HG02870 (cell line): ENCODE measurements around the gene FOXJ1.

Experiments
- ATAC-seq: cut with Tn5 transposase; IDR thresholded peaks from one replicate; pipeline ENCODE4 v1.9.1; 2021; ENCODE audit warnings: mild to moderate bottlenecking, moderate library complexity; ENCODE audit not compliant: unreplicated experiment

Gene FOXJ1

DNA sequence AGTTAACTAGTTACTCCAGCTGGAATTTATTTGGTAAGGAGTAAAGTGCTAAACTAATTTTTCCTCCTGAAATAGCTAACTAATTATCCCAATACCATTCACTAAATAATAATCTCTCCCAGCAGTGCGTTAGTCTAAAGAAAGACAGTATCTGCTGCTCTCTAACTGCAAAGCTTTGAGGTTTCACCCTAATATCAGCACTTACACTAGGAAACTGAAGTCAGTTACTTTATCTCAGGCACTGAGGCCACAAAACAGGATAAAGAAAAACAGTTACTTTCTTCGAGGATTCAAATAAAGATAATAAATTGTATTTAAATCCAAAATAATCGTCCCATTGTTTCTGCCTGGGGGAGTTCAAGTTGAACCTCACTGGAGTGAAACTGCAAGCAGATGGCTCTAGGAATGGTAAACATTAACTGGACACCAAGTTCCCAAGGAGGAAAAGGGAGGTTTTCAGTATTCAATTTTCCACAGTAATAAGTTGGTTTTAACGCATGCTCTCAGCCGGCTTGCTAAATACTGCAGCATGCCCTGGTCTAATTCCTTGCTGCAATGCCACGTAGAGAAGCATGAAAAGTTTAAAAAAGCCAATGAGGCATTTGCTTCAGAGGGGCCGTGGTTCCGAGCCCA, 20.0 kb upstream of the FOXJ1 start:
- ATAC-seq = no peak

DNA sequence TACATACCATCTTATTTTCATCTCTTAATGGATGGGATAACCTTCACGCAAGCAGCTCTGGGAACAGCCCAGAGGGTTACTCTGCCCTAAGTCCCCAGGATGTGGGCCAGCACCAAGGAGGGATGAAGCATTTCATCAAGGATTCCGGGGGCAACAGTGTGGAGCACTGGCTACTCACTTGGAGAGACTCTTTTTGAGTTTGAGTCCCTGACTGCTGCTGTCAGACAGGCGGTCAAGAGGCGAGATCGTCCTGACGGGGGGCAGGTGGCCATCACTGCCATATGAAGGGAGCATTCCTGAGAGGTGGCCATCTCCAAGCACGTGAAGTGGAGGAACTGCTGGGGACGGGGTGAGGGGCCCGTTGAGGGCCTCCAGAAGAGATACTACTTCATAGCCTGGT, 18.1 kb upstream of the FOXJ1 start:
- ATAC-seq = no peak

DNA sequence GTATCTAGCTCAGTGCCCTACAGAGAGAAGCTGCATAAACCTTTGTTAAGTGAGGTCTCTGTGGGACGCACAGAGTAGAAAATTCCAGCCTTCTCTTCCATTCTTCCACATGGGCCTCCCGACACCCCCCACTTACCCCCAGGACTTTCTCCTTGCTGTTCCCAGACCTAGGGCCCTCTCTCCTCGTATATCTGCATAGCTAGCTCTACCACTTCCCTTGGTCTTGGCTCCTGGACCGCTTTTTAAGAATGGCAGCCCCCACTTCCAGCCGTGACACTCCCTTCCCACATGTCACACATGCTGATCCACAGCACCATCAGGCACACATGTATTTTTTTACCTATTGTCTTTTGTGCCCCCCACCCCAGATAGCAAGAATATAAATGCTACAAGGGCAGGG, 16.7 kb upstream of the FOXJ1 start:
- ATAC-seq = no peak

DNA sequence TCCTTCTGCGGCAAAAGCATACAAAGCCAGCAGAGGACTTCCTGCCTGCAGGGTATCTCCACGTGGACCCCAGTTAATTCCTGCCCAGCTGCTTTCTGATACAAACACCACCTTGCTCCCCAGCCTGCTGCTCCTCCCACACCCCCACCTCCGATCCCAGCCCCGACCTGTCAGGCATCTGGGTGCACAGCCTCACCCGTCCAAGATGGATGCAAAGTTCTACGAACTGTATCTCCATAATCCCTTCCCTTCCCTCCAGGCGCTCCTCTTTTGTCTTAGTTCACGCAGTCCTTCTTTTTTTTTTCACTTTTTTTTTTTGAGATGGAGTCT, 15.6 kb upstream of the FOXJ1 start:
- no peak for ATAC-seq

DNA sequence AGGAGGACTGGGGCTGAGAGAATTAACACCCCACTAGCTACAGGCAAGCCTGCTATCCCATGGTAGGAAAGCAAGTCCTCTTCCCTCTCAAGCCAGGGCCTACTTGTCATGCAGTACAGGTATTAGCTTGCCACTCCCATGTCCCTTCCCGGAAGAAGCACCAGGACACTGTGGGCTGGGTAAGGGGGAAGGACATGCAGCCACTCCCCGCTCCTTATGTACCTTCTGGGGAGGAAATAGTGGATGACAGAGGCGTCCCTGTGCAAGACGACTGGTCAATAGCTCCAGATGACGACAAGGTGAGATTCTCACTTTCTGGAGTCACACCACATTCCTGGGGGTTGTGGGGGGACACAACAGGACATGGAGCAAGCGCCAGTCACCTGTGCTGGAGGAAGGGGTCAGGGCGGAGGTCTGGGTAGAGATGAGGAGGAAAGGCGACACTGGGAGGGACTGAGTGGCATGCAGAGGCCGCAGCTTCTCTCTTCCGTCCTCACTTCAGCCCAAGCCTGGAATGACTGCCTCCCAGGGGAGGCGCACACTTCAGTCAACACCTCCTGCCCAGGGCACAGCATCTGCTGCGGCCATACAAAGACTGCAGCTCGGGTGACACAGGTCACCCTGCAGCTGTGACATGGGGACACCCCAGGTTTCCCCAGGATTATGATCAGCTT, 15.1 kb upstream of the FOXJ1 start:
- no peak for ATAC-seq

DNA sequence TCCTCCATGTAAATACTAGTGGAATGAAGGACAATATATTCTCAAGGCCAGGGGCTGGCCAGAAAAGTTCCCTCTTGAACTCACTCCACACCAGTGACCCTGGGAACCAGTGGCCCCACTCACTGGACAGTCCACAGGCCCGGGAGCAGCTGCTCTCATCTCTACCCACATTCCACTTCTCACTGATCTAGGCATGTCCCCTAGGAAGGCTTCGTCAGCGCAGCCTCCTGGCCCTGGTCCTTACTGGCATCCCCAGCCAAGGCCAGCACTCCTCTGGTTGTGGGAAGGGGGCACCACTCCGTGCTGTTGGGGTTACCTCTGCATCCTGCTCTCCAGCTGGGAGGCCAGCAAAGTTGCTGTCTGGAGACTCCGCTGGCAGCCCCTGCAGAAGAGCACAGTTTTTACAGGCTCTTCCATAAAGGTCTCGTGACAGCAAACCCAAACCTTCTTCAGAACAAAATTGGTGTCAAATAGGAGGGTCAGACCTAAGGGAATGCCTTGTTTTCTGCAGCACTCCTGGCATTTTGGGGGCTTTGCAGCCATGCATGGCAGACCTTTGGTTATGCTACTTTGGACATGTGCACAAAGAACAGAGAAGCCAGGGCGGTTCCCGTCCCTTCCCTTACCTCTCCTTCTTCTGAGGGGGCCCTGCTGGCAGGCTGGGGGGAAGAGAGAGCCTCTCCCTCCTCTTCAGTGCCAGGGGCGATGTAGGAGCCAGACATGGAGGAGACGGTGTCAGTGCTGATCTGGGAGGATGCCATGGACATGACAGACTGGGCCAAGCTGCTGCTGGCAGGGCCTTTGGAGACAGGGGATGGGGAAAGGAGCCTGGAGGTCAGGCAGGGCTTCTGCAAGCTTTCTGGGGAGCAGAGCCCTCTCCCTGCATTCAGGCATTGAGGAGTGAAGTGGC, 14.1 kb upstream of the FOXJ1 start:
- ATAC-seq = no peak

DNA sequence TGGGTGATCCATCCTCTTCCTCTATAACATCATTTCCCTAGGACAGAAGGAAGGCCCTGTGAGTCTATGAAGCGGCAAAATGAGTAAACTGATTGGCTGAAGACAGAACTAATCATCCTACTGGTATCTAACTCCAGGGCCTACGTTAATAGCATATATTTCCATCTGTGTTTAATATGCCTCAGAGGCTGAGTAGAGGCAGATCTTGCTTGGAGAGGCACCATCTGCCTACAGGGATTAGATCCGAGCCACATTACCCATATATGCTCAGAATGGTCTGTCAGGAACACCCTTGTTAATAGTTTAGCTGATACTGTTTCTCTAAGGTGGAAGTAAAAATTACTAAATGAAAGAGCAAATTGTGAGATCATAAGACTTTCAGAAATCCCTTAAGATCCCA, 13.2 kb upstream of the FOXJ1 start:
- no peak for ATAC-seq

DNA sequence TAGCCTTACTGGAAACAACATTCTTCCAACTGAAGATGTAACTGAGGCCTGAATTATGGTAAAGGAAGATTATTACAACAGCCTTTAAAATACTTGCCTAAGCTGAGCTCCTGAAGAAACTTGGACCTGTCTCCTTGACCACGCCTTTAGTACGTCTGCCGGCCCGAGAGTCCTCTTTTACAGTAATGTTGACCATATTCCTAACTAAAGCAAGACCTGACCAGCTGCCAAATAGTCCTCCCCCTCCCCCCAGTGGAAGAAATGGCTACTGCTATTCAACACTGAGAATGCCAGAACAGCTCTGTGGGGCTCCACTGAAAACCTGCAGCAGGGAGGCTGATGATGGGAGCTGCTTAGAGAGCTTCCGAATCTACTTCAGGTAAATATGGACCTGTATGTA, 12.6 kb upstream of the FOXJ1 start:
- ATAC-seq = no peak

DNA sequence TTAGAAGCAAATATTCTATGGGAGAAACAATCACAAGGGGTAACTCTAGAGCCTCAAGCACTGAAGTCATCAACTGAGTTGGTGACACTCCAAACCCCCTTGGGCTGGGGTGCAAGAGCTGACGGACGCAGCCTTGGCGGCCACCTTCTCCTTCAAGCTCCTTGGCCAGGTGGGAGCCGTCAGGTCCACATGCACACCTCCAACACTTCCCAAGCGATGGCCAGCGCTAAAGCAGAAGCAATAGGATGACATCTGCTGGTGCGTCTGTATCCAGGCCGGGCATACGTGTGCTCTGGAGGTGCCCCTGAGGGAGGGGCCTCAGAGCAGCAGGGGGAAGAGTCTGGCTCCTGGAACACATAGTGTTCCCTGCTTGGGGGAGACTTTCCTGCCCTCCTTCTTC, 12.2 kb upstream of the FOXJ1 start:
- no peak for ATAC-seq

DNA sequence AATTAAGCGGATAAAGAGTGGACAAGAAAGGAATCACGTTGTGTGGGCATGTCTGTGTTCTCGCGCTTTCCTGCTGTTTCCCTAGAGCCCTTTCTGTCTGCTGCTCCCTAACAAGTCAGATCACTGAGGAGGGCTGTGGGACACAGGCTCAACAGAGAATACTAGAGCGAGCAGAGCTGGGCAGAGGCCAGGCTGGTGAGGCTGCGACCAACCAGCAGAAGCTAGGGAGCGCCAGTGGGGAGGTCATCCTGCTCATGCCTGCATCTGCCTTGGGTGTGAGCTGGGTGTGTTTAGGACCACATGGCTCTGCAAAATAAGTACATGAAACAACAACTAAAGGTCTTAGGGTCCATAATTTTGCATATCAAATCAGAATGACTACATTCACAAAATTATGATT, 11.5 kb upstream of the FOXJ1 start:
- no peak for ATAC-seq

DNA sequence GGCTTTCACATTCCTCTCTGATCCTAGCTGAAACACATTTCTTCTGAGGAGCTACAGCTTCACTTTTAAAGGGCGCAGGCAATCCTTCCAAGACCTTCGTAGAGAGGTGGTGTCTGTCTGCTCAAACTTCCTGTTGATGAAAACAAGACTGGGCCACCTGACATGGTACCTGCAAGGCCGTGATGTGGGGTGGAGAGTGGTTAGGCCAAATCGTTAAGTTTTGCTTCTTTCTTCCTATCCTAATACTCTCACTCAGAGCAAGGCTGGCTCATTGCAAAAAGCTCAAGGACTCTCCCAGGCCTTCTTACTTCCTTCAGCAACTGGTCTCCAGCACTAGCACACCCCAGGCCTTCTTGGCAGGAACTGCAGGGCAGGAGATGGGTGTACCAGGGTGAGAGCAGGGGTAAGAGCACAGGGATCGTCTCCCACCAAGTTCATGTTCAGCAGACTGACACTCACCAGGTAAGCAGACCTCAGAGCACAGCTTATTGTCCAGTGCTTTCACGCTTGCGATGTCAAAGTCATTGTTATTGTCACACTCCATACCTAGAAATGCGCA, 10.9 kb upstream of the FOXJ1 start:
- ATAC-seq = no peak

DNA sequence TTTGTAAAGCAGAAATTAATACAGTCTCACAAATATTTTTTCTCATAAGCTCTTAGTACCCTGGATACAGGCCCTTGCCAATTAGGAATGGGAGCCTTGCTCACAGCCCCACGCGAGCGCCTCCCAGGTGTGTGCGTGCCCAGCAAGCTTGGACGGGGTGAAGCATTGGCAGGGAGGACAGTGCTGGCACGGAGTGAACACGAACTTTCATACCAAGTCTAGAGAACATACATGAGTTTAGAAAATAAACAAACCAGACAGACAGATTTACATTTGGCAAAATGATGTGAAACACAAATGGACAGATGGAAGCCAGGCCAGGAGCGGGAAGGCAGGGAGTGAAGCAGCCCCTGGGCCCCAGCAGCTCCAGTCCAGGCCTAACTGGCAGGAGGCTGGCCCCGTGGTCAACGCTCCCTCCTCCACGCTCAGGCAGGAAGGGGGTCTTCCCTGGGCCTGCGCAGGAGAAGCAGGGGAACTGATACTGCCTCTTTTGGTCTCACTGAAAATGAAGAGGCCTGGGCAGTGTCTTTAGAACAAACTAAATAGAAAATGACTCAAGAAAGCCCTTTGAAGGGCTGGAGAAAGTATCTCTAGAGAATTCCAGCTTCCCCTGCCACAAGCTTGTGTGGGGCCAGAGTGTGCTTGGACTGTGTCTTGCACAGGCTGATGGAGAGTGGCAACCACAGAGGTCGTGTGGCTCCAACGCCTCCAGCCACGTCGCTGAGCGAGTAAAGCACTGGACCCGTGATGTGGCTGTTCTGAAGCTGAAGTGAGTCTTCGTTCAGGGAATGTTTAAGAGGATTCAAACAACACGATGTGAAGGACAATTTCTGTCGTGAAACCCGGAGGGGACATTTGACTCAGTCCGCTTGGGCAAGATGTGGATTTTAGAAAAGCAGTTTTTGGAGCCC, 9.9 kb upstream of the FOXJ1 start:
- no peak for ATAC-seq

DNA sequence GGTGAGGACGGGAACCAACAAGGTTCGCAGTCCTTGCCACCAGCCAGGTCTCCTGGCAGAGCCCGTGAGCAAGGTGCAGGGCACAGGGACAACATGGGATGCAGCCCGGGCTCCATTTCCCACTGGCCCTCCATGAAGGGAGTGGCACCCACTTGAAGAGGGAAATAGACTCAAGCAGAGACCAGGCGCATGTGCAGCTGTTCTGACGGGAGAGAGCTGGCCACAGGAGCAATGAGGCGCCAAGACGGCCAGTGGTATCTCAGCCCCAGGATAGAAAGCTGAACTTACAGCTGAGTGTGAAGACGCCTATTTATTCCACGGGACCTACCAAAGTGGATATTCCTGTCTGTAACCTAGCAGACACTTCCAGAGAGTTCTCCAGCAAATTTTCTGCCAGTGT, 8.2 kb upstream of the FOXJ1 start:
- ATAC-seq = no peak

DNA sequence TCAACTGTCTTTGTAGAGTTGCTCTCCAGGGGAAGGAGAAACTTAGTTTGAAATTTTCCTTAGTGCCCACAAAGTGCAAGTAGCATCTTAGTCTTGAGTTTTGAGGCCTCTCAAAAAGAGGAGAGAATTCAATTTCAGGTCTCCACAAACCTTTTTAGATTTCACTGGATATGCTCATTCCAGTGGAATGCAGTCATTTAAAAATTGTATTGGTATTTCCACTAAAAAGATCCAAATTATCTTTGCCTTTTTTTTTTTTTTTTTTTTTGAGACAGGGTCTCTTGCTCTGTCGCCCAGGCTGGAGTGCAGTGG, 6.9 kb upstream of the FOXJ1 start:
- no peak for ATAC-seq

DNA sequence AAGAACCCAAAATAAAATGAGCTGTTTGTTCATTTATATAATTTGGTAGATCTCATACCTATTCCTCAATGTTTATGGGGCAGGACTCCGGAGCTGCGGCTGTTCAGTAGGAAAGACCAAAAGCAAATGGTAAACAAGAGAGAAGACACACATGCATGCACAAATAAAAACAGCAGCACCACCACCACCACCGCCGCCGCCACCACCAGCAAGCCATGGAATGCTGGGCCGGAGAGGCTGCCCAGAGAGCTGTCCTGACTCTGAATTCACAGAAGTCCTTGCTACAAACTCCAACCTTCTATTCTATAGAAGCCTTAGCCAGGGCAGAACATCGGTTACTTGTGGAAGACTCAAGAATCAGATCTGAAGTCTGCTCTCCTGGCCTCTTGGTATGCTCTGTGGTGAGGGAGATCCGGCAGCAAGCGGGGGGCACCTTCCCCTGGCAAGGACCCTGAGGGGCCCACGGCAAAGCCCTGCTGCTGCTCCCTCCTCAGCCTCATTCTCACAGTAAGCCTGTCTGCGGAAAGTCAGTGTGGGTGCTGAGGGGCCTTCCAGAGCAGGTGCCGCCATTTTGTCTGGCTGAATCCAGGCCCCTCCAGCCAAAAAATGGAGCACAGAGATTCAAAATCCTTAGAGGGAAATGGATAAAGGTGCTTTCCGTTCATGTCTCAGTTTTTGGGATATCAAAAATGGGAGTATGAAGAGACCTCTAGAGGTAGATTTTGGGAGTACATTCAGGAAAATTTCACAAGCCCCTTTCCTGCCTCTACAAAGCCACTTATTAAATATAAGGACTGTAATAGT, 6.4 kb upstream of the FOXJ1 start:
- no peak for ATAC-seq

DNA sequence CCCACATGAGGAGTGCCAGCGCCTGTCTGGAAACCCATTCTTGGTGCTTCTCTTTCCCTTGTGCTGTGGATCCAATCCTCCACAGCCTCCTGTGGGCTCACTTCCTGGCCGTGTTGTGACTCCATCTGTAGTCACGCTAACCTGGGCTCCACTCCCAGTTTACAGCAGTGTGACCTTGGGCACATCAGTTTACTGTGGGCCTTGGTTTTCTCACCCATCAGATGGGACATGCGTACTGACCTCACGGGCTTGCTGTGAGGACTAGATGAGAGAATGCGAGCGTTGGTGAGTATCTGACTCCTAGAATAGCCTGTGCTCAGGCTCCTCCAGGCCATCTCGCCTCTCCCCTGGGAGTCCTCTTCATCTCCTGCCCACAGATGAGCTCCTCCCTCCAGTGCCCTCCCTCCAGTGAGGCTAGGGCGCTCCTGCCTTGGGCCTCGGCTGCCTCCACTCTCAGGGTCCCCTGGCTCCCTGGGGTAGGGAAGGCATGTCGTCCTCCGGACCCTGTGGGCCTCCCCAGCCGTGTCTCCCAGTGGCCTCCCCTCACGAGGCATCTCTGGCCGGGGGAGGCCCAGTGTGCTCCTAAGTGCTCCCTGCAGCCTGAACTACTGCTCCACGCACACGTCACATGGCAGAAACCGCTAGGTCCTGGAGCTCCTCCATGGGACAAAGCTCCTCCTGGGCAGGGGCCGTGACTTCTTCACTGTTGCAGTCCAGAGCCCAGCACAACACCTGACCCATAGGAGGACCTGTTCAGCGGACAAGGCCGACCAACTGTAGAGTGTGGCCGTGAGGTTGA, 5.2 kb upstream of the FOXJ1 start:
- ATAC-seq = no peak

DNA sequence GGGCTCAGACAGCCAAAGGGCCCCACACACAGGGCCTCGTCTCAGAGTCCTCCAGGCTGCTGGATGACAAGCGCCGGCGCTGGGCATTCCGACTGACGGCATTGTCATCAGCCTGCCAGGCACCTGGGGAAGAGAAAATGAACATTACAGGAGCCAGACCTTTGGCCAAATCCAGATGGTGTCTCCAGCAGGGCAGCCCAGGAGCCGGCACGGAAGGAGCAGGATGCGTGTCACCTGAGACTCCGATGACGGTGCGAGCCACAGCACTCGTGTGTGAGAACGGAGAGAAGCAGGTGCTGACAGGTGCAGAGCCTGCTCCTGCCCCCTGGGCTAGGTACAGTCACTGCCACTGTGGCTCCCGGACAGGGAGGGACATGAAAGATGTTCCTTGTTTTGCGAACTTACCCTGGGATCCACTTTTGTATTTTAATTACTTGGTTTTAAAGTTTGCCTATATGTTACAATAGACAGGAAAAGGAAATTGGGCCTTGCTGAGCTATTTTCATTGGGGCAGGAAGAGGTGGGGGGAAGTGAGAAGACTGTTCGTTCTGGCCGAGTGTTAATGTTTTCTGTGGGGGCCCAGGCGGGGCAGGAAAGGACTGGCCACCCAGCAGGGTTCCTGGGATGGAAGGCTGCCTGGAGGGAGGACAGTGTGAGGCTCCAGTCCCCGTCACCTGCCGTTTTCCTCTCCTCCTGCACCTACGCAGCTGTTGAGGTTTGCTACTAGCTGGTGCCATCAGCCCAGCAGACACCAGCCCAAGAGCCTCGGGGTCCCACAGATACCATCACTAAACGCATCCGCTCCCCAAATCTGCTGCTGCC, 4.4 kb upstream of the FOXJ1 start:
- ATAC-seq = no peak

DNA sequence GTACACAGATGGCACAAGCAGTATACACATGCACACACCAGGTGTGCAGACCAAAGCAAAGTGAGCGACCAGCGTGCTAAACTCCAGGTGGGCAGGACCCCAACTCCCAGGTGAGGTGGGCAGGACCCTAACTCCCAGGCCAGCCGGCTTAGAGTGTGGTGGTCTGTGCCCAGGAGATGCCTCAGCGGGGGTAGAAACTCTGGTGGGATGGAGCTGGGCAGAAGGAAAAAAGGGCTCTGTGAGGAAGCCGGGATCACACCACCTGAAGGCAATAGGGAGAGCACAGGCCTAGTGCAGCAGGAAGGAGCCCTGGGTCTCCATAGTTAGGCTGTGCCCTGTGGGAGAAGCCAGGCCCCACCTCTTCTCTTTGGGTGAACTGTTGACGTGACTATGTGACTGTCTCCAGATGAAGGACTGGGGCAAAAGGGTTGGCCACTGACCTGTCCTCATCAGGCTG, 1.6 kb upstream of the FOXJ1 start:
- ATAC-seq = no peak
